Activated CD4-positive, alpha-beta T cell treated with anti-CD3 and anti-CD28 coated beads for 36 hours (primary cell): ENCODE data around the gene CAPG. TPM values are rescaled to one million over a fixed set of nuclear protein-coding genes. Genes with fewer than 3 reads are reported as not detected.

Experiments used
- ATAC-seq: fragments of 200-7000 bp; cut with Tn5 transposase; one replicate; pipeline ENCODE4 v1.10.0; 2021; ENCODE audit warnings: mild to moderate bottlenecking, moderate library complexity
- CTCF ChIA-PET: fragments of 350-600 bp; sonication (Branson Sonifier 250); formaldehyde crosslinking; loops from one replicate; lab custom pipeline; 2021; ENCODE audit warnings: antibody characterized with exemption; lab: Charles Lee
- POLR2A ChIA-PET: fragments of 350-600 bp; sonication (Branson Sonifier 250); formaldehyde crosslinking; loops from one replicate; lab custom pipeline; 2021; ENCODE audit warnings: antibody characterized with exemption, inconsistent platforms; lab: Charles Lee
- DNase-seq: peaks from one replicate; pipeline ENCODE4 v3.0.0-alpha.2; 2020
- H3K27ac Mint-ChIP-seq: one replicate; pipeline ENCODE4 v1.8.0; 2021; ENCODE audit warnings: mixed read lengths
- H3K27me3 Mint-ChIP-seq: one replicate; pipeline ENCODE4 v1.8.0; 2021; ENCODE audit warnings: mixed read lengths
- H3K36me3 Mint-ChIP-seq: one replicate; pipeline ENCODE4 v1.8.0; 2021; ENCODE audit warnings: low read depth, mixed read lengths
- H3K4me1 Mint-ChIP-seq: one replicate; pipeline ENCODE4 v1.8.0; 2021; ENCODE audit warnings: mixed read lengths
- H3K4me3 Mint-ChIP-seq: one replicate; pipeline ENCODE4 v1.8.0; 2021; ENCODE audit warnings: mild to moderate bottlenecking, moderate library complexity, mixed read lengths
- H3K9me3 Mint-ChIP-seq: one replicate; pipeline ENCODE4 v1.8.0; 2021; ENCODE audit warnings: low read depth, mixed read lengths
- intact Hi-C, 2 experiments: fragments of 100-400 bp; cut with DNase I in 1 of 2; cut with micrococcal nuclease in 1 of 2; formaldehyde crosslinking; loops; one replicate each; pipeline versions ENCODE4 v1.14.2 to v1.15.1; 2022 to 2024; cut with DNase I, micrococcal nuclease
- total RNA-seq, 2 experiments: library from RNA; stranded (reverse); gene quantifications; one replicate each; pipeline ENCODE4 v1.2.3, GENCODE V29; 2021

Gene CAPG
- total RNA-seq, 2 experiments from 2014 or later: 28.3 to 45.6 TPM

GRCh38 chr2:85410584-85411404 lies 628 bp upstream of the CAPG start:
- Mint-ChIP-seq H3K27me3 (no peaks in the 10 kb centered on the region), H3K36me3 (no peaks in the 10 kb centered on the region), H3K9me3 (no peaks in the 10 kb centered on the region), H3K27ac (no peak overlapping the region), H3K4me1 (peaks cover 53% of the 10 kb centered on the region), H3K4me3 (peak overlapping the region; percentile 60)
- DNase-seq (peak; percentile 47), ATAC-seq (no peak)
- ChIA-PET CTCF (interaction anchor here (1.7 kb wide), 1 partner anchor 141 kb away, joined by 5 read pairs; no protein-coding TSS in a partner anchor), POLR2A (no interaction called here)
- intact Hi-C loops: loop anchor here in 1 of 2 experiments (10.0 kb wide), 1 partner anchor 784 kb away; the partner anchor contains the start of genes IMMT and MRPL35

- Mint-ChIP-seq H3K9me3 (peaks cover 7% of the 10 kb centered on the region), H3K36me3 (peaks cover 8% of the 10 kb centered on the region), H3K4me1 (peaks cover 44% of the 10 kb centered on the region), H3K27ac (peak overlapping the region; percentile 90), H3K27me3 (no peaks in the 10 kb centered on the region), H3K4me3 (peak overlapping the region; percentile 45)
- DNase-seq (peak; percentile 88), ATAC-seq (peak; percentile 95)
- CTCF ChIA-PET: interaction anchor here (0.8 to 1.4 kb wide), 4 partner anchors 12 to 232 kb away, joined by 3 to 4 read pairs (median 3); no protein-coding TSS in a partner anchor
- intact Hi-C loops: loop anchor here (1.0 to 5.0 kb wide), 2 partner anchors 78 to 134 kb away; partner anchors contain the start of genes MAT2A (in 1 of the 2) and TGOLN2 (in 1 of the 2)
- POLR2A ChIA-PET: interaction anchor here (0.9 to 1.5 kb wide), 5 partner anchors 51 to 141 kb away, joined by 3 to 4 read pairs (median 4); partner anchors contain the start of genes ELMOD3 and RETSAT
Measured at GRCh38 chr2:85405201-85406059, 4.7 kb downstream of the CAPG start.

GRCh38 chr2:85401844-85402243 lies 8.3 kb downstream of the CAPG start:
- Mint-ChIP-seq H3K9me3 (peaks cover 7% of the 10 kb centered on the region), H3K27ac (no peak overlapping the region), H3K4me1 (peaks cover 20% of the 10 kb centered on the region), H3K4me3 (no peak overlapping the region), H3K36me3 (peaks cover 8% of the 10 kb centered on the region), H3K27me3 (no peaks in the 10 kb centered on the region)
- ATAC-seq: no peak
- intact Hi-C loops: no loop called here
- ChIA-PET POLR2A (no interaction called here), CTCF (interaction anchor here (0.7 kb wide), 2 partner anchors 147 to 303 kb away, joined by 3 read pairs; no protein-coding TSS in a partner anchor)
- DNase-seq: no peak

GRCh38 chr2:85401464-85401805 lies 8.7 kb downstream of the CAPG start:
- ATAC-seq (no peak), DNase-seq (no peak)
- Mint-ChIP-seq H3K27me3 (no peaks in the 10 kb centered on the region), H3K4me1 (peaks cover 22% of the 10 kb centered on the region), H3K36me3 (peaks cover 8% of the 10 kb centered on the region), H3K27ac (no peak overlapping the region), H3K4me3 (no peak overlapping the region), H3K9me3 (peaks cover 7% of the 10 kb centered on the region)
- intact Hi-C loops: no loop called here
- ChIA-PET POLR2A (interaction anchor here (0.5 kb wide), 1 partner anchor 163 kb away, joined by 3 read pairs; no protein-coding TSS in a partner anchor), CTCF (no interaction called here)

- Mint-ChIP-seq H3K4me3 (no peak overlapping the region), H3K4me1 (peaks cover 16% of the 10 kb centered on the region), H3K9me3 (peaks cover 7% of the 10 kb centered on the region), H3K27me3 (no peaks in the 10 kb centered on the region), H3K36me3 (peaks cover 8% of the 10 kb centered on the region), H3K27ac (no peak overlapping the region)
- ChIA-PET POLR2A (interaction anchor here (0.5 kb wide), 1 partner anchor 164 kb away, joined by 3 read pairs; no protein-coding TSS in a partner anchor), CTCF (no interaction called here)
- no peak for ATAC-seq
- no peak for DNase-seq
- intact Hi-C loops: no loop called here
Measured at GRCh38 chr2:85400541-85401463, 9.4 kb downstream of the CAPG start.

- H3K27me3 Mint-ChIP-seq: no peaks in the 10 kb centered on the region
- H3K27ac Mint-ChIP-seq: no peak overlapping the region
- peaks cover 7% of the 10 kb centered on the region for H3K9me3 Mint-ChIP-seq
- H3K4me1 Mint-ChIP-seq: peaks cover 8% of the 10 kb centered on the region
- intact Hi-C loops: no loop called here
- ATAC-seq (no peak), DNase-seq (no peak)
- no peak overlapping the region for H3K4me3 Mint-ChIP-seq
- peaks cover 8% of the 10 kb centered on the region for H3K36me3 Mint-ChIP-seq
- CTCF ChIA-PET: no interaction called here
- POLR2A ChIA-PET: no interaction called here
Measured at GRCh38 chr2:85400023-85400422, 10.1 kb downstream of the CAPG start.

GRCh38 chr2:85399183-85399455 lies 11.0 kb downstream of the CAPG start:
- peaks cover 8% of the 10 kb centered on the region for H3K36me3 Mint-ChIP-seq
- no peak overlapping the region for H3K4me3 Mint-ChIP-seq
- H3K27me3 Mint-ChIP-seq: no peaks in the 10 kb centered on the region
- DNase-seq (no peak), ATAC-seq (no peak)
- intact Hi-C loops: no loop called here
- no peak overlapping the region for H3K27ac Mint-ChIP-seq
- peaks cover 4% of the 10 kb centered on the region for H3K9me3 Mint-ChIP-seq
- ChIA-PET POLR2A (no interaction called here), CTCF (interaction anchor here (1.3 kb wide), 1 partner anchor 153 kb away, joined by 4 read pairs; no protein-coding TSS in a partner anchor)
- H3K4me1 Mint-ChIP-seq: peaks cover 6% of the 10 kb centered on the region

GRCh38 chr2:85398426-85399182 lies 11.6 kb downstream of the CAPG start:
- POLR2A ChIA-PET: no interaction called here
- Mint-ChIP-seq H3K4me3 (no peak overlapping the region), H3K36me3 (peaks cover 6% of the 10 kb centered on the region), H3K27ac (no peak overlapping the region), H3K4me1 (peaks cover 6% of the 10 kb centered on the region), H3K9me3 (peaks cover 2% of the 10 kb centered on the region), H3K27me3 (no peaks in the 10 kb centered on the region)
- intact Hi-C loops: no loop called here
- ATAC-seq (no peak), DNase-seq (no peak)
- CTCF ChIA-PET: interaction anchor here (1.3 kb wide), 1 partner anchor 153 kb away, joined by 4 read pairs; no protein-coding TSS in a partner anchor

GRCh38 chr2:85397925-85398331 lies 12.2 kb downstream of the CAPG start:
- Mint-ChIP-seq H3K36me3 (peaks cover 2% of the 10 kb centered on the region), H3K4me3 (no peak overlapping the region)

More at GRCh38 chr2:85397925-85398331, 12.2 kb downstream of the CAPG start:
- DNase-seq (no peak), ATAC-seq (no peak)
- ChIA-PET CTCF (no interaction called here), POLR2A (no interaction called here)
- Mint-ChIP-seq H3K27me3 (no peaks in the 10 kb centered on the region), H3K9me3 (no peaks in the 10 kb centered on the region), H3K27ac (no peak overlapping the region), H3K4me1 (peaks cover 6% of the 10 kb centered on the region)
- intact Hi-C loops: no loop called here
